Endothelial cell of umbilical vein (primary cell): ENCODE measurements around the gene PDIA5.

Source experiments
- EZH2 ChIP-seq: IDR thresholded peaks from 2 replicates; pipeline ENCODE4 v1.6.1; 2012; ENCODE audit warnings: borderline replicate concordance, low read depth, mild to moderate bottlenecking, moderate library complexity, low read length, inconsistent platforms; ENCODE audit not compliant: severe bottlenecking
- GATA2 ChIP-seq: IDR thresholded peaks from 2 replicates; pipeline ENCODE4 v1.7.0; 2011; ENCODE audit warnings: low read depth, mild to moderate bottlenecking, moderate library complexity, mixed read lengths, low read length; ENCODE audit not compliant: insufficient read length, insufficient read depth
- POLR2A ChIP-seq: IDR thresholded peaks from 2 replicates; pipeline ENCODE4 v1.6.1; 2012; ENCODE audit warnings: low read depth, mild to moderate bottlenecking, control low read depth, low read length
- POLR2AphosphoS5 ChIP-seq: IDR thresholded peaks from 2 replicates; pipeline ENCODE4 v1.6.1; 2012; ENCODE audit warnings: low read depth, mild to moderate bottlenecking, control low read depth, low read length, moderate library complexity; ENCODE audit not compliant: insufficient read depth
- TF ChIP-seq, protein P1 (sequence below), 2 donors: IDR thresholded peaks; 1 replicate in 1 of 2; 2 replicates in 1 of 2; pipeline ENCODE4 v1.5.1; 2011; ENCODE audit warnings: low read length in 2 of 2, mild to moderate bottlenecking in 2 of 2, moderate library complexity in 2 of 2, control low read depth in 1 of 2, inconsistent platforms in 1 of 2, low read depth in 1 of 2; ENCODE audit not compliant: insufficient read depth in 1 of 2; ENCODE audit errors: extremely low read depth in 1 of 2
- TF ChIP-seq, protein P2 (sequence below): IDR thresholded peaks from 2 replicates; pipeline ENCODE4 v1.6.1; 2011; ENCODE audit not compliant: insufficient read depth, insufficient read length

DNA sequence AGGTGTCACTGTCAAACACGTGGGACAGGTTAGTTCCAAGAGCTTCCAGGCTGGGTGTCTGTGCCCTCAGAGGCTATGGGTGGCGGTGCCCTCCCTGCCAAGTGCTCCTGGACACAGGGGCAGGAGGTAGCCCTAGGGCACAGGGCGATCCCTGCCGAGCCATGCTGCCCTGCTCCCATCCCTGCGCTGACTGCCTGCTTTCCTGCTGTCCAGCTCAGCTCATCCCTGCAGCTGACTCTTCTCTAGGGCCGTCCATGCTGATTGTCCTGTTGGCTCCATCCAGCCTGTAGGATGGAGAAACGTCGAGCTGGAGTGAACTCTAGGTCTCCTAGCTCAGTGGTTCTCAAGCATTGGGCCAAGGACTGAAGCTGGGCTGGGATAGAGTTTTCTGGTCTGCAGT, 3.7 kb downstream of the PDIA5 start:
- TF ChIP-seq, protein P1, sequence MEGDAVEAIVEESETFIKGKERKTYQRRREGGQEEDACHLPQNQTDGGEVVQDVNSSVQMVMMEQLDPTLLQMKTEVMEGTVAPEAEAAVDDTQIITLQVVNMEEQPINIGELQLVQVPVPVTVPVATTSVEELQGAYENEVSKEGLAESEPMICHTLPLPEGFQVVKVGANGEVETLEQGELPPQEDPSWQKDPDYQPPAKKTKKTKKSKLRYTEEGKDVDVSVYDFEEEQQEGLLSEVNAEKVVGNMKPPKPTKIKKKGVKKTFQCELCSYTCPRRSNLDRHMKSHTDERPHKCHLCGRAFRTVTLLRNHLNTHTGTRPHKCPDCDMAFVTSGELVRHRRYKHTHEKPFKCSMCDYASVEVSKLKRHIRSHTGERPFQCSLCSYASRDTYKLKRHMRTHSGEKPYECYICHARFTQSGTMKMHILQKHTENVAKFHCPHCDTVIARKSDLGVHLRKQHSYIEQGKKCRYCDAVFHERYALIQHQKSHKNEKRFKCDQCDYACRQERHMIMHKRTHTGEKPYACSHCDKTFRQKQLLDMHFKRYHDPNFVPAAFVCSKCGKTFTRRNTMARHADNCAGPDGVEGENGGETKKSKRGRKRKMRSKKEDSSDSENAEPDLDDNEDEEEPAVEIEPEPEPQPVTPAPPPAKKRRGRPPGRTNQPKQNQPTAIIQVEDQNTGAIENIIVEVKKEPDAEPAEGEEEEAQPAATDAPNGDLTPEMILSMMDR (IDR thresholded peaks at IDR 0.05; ENCODE audit: extremely low read depth in 1 of 2, insufficient read depth in 1 of 2, low read depth in 1 of 2, low read length in 2 of 2) = no peak
- no peak for TF ChIP-seq EZH2
- no peak for TF ChIP-seq POLR2AphosphoS5
- TF ChIP-seq GATA2 = no peak
- no peak for TF ChIP-seq POLR2A
- TF ChIP-seq, protein P2, sequence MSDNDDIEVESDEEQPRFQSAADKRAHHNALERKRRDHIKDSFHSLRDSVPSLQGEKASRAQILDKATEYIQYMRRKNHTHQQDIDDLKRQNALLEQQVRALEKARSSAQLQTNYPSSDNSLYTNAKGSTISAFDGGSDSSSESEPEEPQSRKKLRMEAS = no peak
